RWPE2 (cell line): ENCODE data around the gene TMEM108.

Source experiments
- ATAC-seq: fragments of 200-7000 bp; cut with Tn5 transposase; 3 replicates; pipeline ENCODE4 v1.9.1; 2021; ENCODE audit warnings: low read depth
- DNase-seq: peaks from one replicate; pipeline ENCODE4 v3.0.0-alpha.2; 2020; ENCODE audit warnings: low spot score
- H3K27ac ChIP-seq: fragments of 450-650 bp; 2 replicates; pipeline ENCODE4 v1.5.1; 2017; ENCODE audit warnings: mild to moderate bottlenecking; ENCODE audit not compliant: poor library complexity, severe bottlenecking
- H3K27me3 ChIP-seq: fragments of 250-450 bp; sonication (Bioruptor Pico); 2 replicates; pipeline ENCODE4 v1.5.1; 2021; ENCODE audit warnings: mild to moderate bottlenecking, moderate library complexity; ENCODE audit not compliant: insufficient read depth, poor library complexity, severe bottlenecking
- H3K36me3 ChIP-seq: fragments of 250-450 bp; sonication (Bioruptor Pico); 2 replicates; pipeline ENCODE4 v1.5.1; 2020; ENCODE audit warnings: low read depth, mild to moderate bottlenecking, moderate library complexity
- H3K4me1 ChIP-seq: fragments of 250-450 bp; sonication (Bioruptor Pico); 2 replicates; pipeline ENCODE4 v1.5.1; 2021; ENCODE audit warnings: mild to moderate bottlenecking, moderate library complexity; ENCODE audit not compliant: insufficient read depth, poor library complexity, severe bottlenecking
- H3K4me3 ChIP-seq: fragments of 250-450 bp; sonication (Bioruptor Pico); 2 replicates; pipeline ENCODE4 v1.5.1; 2021; ENCODE audit warnings: mild to moderate bottlenecking, moderate library complexity; ENCODE audit not compliant: severe bottlenecking
- H3K9me3 ChIP-seq: fragments of 250-450 bp; sonication (Bioruptor Pico); 2 replicates; pipeline ENCODE4 v1.5.1; 2021; ENCODE audit warnings: mild to moderate bottlenecking, moderate library complexity; ENCODE audit not compliant: severe bottlenecking
- TF ChIP-seq, protein P1 (sequence below): fragments of 450-650 bp; IDR thresholded peaks from one replicate; pipeline ENCODE4 v1.5.1; 2017; ENCODE audit warnings: mild to moderate bottlenecking, moderate library complexity; ENCODE audit not compliant: poor library complexity, severe bottlenecking

TMEM108 gene

DNA sequence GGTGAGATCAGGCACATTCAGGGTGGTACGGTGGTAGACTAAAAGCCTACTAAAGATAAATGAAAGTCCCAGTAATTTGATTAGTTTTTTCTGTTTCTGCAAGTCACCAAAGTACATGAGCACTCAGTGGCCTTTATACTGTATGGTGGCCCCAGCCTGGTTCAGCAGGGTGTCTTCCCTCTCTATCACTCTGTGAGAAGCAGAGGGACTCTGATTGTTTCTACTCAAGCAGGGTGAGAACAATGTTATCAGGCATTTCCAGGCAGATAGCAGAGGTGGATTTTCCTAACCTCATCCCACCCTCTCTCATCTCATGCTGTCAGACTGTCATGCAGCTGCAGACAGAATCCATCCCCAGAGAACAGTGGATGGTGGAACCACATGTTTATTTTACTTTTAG lies 290.2 kb downstream of the TMEM108 start:
- ATAC-seq: no peak
- Histone ChIP-seq H3K9me3 (no peaks in the 10 kb centered on the region), H3K27me3 (peaks cover 12% of the 10 kb centered on the region), H3K4me1 (no peaks in the 10 kb centered on the region), H3K27ac (no peak overlapping the region), H3K36me3 (no peaks in the 10 kb centered on the region), H3K4me3 (no peak overlapping the region)
- TF ChIP-seq, protein P1, sequence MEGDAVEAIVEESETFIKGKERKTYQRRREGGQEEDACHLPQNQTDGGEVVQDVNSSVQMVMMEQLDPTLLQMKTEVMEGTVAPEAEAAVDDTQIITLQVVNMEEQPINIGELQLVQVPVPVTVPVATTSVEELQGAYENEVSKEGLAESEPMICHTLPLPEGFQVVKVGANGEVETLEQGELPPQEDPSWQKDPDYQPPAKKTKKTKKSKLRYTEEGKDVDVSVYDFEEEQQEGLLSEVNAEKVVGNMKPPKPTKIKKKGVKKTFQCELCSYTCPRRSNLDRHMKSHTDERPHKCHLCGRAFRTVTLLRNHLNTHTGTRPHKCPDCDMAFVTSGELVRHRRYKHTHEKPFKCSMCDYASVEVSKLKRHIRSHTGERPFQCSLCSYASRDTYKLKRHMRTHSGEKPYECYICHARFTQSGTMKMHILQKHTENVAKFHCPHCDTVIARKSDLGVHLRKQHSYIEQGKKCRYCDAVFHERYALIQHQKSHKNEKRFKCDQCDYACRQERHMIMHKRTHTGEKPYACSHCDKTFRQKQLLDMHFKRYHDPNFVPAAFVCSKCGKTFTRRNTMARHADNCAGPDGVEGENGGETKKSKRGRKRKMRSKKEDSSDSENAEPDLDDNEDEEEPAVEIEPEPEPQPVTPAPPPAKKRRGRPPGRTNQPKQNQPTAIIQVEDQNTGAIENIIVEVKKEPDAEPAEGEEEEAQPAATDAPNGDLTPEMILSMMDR: no peak
- no peak for DNase-seq

DNA sequence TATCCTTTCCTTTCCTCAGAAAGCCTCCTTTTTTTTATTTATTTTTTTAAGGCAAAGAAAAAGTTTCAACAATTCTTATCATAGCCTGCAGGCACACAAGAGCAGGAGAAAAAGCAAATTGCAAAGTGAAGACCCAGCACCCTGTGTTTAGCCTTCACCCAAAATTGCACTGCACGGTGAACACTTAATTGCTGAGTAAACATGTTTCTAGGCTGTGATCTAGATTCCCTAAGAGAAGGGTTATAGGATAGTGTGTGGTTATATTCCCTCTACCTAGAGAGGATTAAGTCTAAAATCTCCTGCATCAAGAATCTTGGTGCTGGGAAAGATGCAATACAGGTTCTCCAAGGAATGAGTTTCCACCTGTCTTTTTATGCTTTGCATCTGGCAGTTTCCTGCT lies 291.4 kb downstream of the TMEM108 start:
- H3K4me1 ChIP-seq: no peaks in the 10 kb centered on the region
- H3K4me3 ChIP-seq: no peak overlapping the region
- no peak for DNase-seq
- TF ChIP-seq, protein P1: no peak
- no peak overlapping the region for H3K27ac ChIP-seq
- H3K9me3 ChIP-seq: no peaks in the 10 kb centered on the region
- peaks cover 14% of the 10 kb centered on the region for H3K27me3 ChIP-seq
- no peaks in the 10 kb centered on the region for H3K36me3 ChIP-seq
- no peak for ATAC-seq

DNA sequence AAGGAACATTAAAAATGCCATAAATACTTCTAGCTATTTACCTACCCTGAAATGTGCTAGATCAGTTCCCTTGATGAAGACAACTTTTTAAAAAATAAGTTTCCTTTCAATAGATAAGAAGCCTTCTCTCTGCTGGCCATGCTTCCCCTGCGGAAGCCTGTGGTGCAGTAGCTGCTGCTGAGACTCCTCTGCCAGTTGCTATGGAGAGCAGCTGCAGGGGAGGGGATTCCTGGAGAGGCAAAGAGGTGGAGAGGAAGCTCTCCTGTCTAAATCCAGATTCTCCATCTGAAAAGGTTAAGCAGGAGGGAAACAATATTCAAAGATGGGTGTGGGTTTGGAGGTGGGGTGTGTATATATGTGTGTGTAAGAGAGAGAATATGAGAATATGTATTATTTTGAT lies 291.9 kb downstream of the TMEM108 start:
- DNase-seq (no peak), ATAC-seq (no peak)
- TF ChIP-seq, protein P1: no peak

DNA sequence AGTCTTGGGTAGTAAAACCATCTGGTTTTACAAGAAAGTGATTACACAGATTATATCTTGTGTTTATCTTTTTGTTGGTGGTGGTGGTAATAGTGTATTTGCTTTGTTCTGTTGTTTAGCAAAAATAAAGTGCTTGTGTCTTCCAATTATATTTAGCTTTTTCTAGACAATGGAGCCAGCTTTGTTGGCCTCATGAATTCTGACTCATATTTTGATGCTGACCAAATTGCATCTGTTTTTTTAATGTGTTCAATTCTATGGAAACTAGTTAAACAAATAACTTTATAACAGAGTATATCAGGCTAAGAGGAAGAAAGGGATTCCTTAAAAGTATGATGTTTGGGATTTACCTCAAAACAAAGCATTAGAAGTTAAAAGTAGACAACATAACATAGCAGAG lies 292.3 kb downstream of the TMEM108 start:
- ATAC-seq (no peak), DNase-seq (no peak)
- Histone ChIP-seq H3K27ac (no peak overlapping the region), H3K4me1 (no peaks in the 10 kb centered on the region), H3K36me3 (no peaks in the 10 kb centered on the region), H3K9me3 (no peaks in the 10 kb centered on the region), H3K4me3 (no peak overlapping the region), H3K27me3 (peaks cover 14% of the 10 kb centered on the region)
- TF ChIP-seq, protein P1: no peak

More for the DNA sequence above, 291.9 kb downstream of the TMEM108 start:
- Histone ChIP-seq H3K27ac (no peak overlapping the region), H3K9me3 (no peaks in the 10 kb centered on the region), H3K27me3 (peaks cover 14% of the 10 kb centered on the region), H3K4me1 (no peaks in the 10 kb centered on the region), H3K4me3 (no peak overlapping the region), H3K36me3 (no peaks in the 10 kb centered on the region)

DNA sequence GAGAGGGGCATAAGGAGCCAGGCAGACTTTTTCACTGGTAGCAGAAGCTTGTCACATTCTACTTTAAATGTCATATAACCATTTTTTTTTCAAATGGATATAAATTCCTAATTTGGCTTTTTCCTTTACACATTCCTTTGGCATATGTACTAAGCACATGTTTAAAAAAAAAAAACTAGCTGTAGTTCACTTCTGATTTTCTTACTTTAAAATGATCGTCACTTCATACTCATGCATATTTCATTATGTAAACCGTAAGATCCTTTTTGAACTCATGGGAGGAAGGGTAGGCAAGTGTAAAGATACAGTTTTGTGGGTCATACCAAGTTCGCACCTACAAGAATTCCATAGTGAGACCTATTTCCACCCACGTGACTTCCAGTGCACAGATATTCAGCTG lies 316.5 kb downstream of the TMEM108 start:
- TF ChIP-seq, protein P1: no peak
- Histone ChIP-seq H3K4me3 (no peak overlapping the region), H3K27me3 (no peaks in the 10 kb centered on the region), H3K27ac (no peak overlapping the region), H3K9me3 (no peaks in the 10 kb centered on the region), H3K4me1 (no peaks in the 10 kb centered on the region), H3K36me3 (no peaks in the 10 kb centered on the region)
- DNase-seq (no peak), ATAC-seq (no peak)
